ENCODE measurements around the gene PRAMEF1.
"Not testable (repeated sequence)": the region's sequence is repeated elsewhere in the genome, so short reads cannot be mapped to it uniquely, and the experiment has no call there.

PRAMEF1 gene

DNA sequence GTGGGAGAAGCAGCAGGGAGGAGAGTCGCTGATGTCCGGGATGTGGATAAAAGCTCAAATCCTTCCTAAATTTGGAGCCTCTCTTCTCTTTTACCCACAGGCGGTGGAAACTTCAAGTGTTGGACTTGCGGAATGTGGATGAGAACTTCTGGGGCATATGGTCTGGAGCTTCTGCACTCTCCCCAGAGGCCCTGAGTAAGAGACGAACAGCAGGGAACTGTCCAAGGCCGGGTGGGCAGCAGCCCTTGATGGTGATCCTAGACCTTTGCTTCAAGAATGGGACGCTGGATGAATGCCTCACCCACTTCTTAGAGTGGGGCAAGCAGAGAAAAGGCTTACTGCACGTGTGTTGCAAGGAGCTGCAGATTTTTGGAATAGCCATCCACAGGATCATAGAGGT, 15.8 kb upstream of the PRAMEF1 start:
- no peak for DNase-seq (ENCODE audit: low read depth)

DNA sequence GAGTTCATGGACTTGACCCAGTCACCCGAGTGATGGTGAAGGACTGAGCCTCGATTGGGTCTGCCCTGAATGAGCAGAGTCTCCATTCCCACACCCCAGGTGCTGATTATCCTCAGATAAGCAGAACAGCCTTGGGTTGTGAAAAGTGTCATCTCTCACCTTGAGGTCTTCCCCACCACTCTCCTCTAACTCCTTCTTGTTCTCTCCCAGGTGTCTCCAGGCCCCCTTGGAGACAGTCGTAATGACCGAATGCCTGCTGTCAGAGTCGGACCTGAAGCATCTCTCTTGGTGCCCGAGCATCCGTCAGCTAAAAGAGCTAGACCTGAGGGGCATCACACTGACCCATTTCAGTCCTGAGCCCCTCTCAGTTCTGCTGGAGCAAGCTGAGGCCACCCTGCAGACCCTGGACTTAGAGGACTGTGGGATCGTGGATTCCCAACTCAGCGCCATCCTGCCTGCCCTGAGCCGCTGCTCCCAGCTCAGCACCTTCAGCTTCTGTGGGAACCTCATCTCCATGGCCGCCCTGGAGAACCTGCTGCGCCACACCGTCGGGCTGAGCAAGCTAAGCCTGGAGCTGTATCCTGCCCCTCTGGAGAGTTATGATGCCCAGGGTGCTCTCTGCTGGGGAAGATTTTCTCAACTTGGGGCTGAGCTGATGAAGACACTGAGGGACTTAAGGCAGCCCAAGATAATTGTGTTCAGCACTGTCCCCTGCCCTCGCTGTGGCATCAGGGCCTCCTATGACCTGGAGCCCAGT, 14.2 kb upstream of the PRAMEF1 start:
- DNase-seq (ENCODE audit: low read depth): no peak

DNA sequence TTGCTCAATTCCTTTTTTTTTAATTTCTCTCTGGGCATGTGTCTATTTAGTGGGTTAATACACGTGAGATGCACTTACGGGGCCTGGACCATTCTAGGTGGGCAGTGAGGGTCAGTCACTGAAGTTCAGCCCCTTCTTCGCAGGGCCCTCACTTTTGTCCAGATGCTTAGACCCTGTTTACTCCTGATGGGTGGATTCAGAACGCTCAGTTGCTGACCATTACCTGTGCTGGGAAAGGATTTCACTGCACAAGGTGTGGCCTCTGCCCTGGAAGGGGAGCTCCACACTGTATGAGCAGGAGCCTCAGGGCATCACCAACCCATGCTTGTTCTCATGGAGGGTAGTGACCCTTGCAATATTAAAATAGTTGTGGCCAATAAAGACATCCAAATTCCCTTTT, 13.1 kb upstream of the PRAMEF1 start:
- DNase-seq (ENCODE audit: low read depth): no peak

DNA sequence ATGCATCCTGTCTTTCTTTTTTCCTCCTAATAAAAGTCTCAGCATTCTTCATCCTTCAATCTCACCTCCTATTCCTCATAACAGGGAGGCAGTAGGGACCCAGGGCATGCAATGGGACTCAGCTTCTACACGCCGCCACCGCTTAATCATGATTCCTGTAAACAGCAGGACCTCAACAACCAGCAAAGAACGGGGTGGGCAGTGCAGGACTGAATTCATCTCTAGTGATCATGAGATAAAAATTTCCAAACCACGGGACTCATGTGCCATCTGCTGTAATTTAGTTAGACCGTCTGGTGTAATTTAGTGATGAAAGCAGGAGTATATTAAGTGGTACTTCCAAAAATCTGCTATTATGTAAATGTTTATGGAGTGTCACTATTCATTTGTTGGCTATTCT, 12.3 kb upstream of the PRAMEF1 start:
- DNase-seq (ENCODE audit: low read depth): no peak

DNA sequence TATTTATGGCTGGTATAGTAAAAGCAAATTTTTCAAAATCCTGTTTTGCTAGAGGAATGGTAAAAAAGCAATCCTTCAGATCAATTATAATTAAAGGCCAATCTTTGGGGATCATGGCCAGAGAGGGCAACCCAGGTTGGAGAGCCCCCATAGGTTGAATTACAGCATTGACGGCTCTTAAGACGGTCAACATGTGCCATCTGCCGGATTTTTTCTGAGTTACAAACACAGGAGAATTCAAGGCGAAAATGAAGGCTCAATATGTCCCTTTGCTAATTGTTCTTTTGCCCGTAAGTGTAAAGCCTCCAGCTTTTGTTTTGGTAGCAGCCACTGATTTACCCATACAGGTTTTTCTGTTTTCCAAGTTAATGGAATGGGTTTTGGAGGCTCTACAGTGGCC, 9.7 kb upstream of the PRAMEF1 start:
- DNase-seq (ENCODE audit: low read depth): not testable (repeated sequence)

DNA sequence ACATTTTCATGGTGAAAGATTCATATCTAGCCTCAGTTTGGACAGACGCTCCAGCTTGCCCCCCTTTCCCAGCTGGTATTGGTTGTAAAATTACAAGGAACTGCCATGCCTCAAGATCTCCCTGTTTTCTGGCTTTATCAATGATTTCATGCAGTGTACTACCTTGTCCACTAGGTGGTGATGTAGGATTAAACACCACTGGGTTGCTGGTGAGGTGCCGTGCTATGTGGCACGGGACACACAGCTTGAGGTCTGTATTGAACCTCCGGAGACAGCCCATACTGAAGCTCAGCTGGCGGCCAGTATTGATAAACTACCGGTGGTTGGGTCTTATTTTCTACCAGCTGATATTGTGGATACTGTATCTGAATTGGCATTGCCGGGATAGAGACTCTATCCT, 7.4 kb upstream of the PRAMEF1 start:
- DNase-seq (ENCODE audit: low read depth): not testable (repeated sequence)

DNA sequence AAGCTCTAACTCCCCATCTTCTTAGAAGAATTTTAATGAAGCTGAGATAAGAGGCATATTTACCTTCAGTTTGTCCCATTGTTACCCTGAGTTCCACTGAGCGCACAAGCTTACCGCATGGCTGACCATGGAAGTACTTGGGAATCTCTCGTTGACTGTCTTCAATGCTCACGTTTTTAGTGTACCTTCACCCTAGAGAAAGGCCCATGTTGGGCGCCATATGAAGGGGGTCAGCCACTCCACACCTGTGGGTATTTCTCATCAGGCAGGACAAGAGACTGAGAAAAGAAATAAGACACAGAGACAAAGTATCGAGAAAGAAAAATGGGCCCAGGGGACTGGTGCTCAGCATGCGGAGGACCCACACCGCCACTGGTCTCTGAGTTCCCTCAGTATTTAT, 6.5 kb upstream of the PRAMEF1 start:
- not testable (repeated sequence) for DNase-seq (ENCODE audit: low read depth)

DNA sequence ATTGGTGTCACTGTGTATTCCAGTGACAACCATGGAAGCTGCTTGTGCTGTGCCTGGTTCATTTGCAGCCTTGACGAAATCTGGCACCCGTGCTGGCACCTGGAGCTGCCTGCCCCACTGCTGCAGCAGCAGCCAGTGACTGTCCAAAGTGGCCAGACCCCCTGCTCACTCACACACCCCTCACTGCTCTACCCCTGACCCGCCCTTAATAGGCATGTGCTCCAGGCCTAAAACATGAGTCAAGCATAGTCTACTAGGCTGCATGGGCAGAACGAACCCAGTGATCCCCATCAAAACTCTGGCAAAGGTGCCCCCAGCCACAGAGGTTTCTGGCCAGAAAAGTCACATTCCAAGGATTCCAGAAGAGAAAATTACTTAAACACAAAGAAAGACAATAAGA, 7.7 kb downstream of the PRAMEF1 start:
- no peak for DNase-seq (ENCODE audit: low read depth)

DNA sequence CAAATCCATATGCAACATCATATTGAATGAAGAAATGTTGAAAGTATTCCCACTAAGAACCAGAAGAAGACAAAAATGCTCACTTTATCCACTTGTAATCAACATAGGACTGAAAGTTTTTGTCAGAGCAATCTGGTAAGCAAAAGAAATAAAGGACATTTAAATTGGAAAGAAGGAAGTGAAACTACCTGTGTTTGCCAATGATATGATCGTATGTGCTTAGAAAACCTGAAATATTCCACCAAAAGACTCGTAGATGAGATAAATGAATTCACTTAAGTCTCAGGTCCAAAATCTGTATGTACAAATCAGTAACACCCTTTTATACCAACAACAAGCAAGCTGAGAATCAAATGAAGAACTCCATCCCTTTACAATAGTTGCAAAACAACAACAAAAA, 8.5 kb downstream of the PRAMEF1 start:
- no peak for DNase-seq (ENCODE audit: low read depth)

DNA sequence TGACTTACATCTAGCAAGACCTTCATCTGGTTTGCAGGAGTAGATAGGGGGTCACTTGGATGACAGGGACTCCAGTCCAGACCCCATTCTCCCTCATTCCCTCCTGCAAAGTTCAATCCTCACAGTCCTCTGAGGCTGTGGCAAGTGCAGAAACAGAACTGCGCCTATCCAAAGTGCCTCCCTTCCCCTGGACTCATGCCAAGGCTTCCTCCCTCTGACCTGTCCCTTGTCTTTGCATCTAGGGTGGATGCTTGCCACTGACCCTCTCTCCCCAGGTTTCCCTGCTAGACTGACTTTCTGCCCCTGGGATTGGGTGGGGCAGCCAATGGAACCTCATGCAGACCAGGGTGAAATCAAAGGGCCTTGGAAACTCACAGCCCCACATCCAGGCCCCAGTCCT, 18.7 kb downstream of the PRAMEF1 start:
- no peak for DNase-seq (ENCODE audit: low read depth)

DNA sequence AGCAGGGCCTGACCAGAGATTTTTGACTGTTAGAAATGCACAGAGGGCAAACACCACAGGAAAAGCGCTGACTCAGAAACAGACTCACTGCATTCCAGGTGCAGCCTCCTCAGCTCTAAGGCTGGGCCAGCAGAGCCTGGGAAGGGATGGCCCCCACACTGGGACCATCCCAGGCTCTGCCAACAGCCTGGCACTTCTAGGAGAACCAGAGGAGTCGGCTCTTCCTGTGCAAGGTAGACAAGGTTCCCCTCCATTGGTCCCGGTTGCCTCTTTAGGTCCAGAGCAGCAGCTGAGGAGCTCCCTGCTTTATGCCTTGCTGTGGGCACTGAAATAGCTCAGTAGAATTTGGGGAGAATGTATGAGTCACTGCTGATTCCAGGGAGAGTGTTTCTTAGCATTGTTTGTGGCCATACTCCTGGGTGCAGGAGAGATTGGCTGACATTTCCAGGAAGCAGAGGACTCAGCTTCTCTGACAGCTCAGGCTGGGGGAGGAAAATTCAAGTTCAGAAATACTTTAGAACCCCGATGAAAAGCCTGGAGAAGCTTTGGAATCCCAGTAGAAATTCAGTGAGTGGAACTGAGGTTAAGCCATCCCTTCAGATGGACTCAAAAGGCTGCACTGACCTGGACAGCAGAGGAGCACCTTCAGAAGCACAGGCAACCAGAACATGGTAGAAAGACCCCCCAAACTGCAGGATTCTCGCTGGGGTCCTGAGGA, 19.7 kb downstream of the PRAMEF1 start:
- DNase-seq (ENCODE audit: low read depth): no peak

DNA sequence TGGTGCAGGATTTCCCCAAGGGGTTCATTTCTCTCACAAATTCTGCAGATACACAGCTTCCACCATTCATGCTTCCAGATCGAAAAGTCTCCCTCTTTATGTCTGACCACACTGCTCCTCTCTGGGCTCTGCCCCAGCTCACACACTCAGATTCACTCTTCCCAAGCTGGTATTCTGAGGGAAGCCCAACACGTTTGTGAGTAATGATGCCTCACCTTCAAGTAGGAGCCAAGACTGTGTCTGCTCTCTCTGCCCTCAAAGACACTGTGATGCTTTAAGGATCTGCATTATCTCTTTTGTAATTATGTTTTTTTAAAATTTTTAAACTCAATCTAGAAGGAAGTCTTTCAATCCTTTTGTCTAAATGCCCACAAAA, 20.2 kb downstream of the PRAMEF1 start:
- no peak for DNase-seq (ENCODE audit: low read depth)

DNA sequence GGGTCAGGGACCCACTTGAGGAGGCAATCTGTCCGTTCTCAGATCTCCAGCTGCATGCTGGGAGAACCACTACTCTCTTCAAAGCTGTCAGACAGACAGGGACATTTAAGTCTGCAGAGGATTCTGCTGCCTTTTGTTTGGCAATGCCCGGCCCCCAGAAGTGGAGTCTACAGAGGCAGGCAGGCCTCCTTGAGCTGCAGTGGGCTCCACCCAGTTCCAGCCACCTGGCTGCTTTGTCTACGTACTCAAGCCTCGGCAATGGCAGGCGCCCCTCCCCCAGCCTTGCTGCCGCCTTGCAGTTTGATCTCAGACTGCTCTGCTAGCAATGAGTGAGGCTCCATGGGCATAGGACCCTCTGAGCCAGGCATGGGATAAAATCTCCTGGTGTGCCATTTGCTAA, 27.9 kb downstream of the PRAMEF1 start:
- not testable (repeated sequence) for DNase-seq (ENCODE audit: low read depth)

DNA sequence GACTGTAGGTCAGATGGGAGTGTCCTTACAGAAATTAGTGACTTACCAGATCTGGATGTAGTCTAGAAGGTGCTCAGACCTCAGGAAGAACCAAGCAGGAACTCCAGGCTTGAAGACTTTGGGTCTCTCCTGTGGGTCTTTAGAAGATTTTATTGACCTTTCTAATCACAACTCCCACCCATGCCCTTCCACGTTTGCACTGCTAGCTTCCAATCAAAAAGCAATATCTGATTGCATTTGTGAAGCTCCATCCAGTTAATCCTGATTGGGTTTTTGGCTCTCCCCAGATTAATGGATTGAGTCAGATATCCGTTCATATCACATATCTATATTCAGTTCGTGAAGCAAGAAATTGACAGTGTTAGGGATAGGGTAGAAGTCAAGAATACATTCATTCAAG, 40.1 kb downstream of the PRAMEF1 start, which contains the start of gene PRAMEF11:
Gene PRAMEF11 (minus strand): TSS at position 101 of the 400 bp plus-strand sequence. CDS start 2,621 bp downstream, outside the sequence.
- DNase-seq (ENCODE audit: low read depth): not testable (repeated sequence)

DNA sequence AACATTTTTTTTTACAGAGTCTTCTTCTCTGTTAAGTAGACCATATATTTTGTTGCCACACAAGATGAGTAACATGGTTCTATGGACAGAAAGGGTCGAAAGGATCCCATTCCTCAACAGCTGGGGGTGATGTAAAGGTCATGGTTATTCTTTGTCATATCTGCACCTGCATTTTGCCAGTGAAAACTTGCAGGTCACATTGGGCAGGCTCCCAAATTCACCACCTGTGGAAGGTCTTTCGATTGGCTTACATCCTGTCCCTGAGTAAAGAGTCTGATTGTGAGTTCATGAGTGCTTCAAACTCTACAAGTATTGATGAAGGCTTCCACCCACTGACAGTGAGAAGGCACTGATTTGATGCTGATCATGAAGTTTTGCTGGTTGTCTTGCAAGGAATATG, 42.1 kb downstream of the PRAMEF1 start:
- DNase-seq (ENCODE audit: low read depth): not testable (repeated sequence)

Measured in activated T-cell treated with anti-CD3 and anti-CD28 coated beads for 48 hours (primary cell).